Measurements from ENCODE around the gene PPP5C.

PPP5C gene

GRCh38 chr19:46337487-46337886 lies 9.4 kb upstream of the PPP5C start:
- DNase-seq: no peak

- DNase-seq: no peak
Measured at GRCh38 chr19:46339446-46339845, 7.4 kb upstream of the PPP5C start.

DNA sequence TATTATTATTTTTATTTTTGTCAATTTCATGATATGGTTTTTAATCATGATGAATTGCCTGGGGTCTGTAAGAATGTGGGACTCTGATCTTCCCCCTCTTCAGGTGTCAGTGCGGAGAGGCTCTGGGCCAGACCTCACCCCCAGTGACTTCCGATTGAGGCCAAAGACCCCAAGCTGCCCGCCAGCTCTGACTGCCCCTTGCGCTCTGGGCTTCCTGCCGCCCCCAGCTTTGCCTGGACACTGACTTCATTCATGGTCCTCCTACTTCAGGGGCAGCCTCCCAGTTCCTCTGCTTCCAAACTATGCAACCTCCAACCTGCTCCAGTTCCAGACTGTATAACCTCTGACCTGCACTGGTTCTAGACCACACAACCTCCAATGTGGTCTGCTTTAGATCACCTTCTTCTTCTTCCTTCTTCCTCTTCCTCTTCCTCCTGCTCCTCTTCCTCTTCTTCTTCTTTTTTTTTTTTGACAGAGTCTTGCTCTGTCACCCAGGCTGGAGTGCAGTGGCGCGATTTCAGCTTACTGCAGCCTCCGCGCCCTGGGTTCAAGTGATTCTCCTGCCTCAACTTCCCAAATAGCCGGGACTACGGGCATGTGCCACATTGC lies 6.7 kb upstream of the PPP5C start:
- no peak for DNase-seq

- no peak for DNase-seq
Measured at GRCh38 chr19:46341937-46342336, 5.0 kb upstream of the PPP5C start.

DNA sequence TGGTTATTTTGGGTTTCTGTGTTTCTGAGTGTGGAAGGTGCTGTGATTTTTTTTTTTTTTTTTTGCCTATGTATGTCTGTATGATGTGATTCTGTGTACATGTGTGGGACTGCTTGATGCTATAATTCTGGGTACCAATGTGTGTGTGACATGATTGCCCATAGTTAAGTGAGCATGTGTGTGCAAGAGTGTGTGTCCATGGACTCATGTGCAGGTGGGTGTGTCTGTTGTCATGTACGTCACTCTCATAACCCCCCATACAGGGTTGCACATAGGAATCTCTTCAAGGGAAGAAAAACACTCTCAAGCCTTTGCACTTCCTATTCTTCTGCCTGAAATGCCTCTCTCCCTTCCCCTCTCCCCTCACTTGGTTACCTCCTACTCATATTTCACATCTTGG lies 2.5 kb upstream of the PPP5C start:
- no peak for DNase-seq

- DNase-seq: no peak
Measured at GRCh38 chr19:46345157-46345556, 1.7 kb upstream of the PPP5C start.

GRCh38 chr19:46347572-46347883 lies 641 bp downstream of the PPP5C start:
- no peak for DNase-seq

GRCh38 chr19:46347985-46348384 lies 1.1 kb downstream of the PPP5C start:
- no peak for DNase-seq

DNA sequence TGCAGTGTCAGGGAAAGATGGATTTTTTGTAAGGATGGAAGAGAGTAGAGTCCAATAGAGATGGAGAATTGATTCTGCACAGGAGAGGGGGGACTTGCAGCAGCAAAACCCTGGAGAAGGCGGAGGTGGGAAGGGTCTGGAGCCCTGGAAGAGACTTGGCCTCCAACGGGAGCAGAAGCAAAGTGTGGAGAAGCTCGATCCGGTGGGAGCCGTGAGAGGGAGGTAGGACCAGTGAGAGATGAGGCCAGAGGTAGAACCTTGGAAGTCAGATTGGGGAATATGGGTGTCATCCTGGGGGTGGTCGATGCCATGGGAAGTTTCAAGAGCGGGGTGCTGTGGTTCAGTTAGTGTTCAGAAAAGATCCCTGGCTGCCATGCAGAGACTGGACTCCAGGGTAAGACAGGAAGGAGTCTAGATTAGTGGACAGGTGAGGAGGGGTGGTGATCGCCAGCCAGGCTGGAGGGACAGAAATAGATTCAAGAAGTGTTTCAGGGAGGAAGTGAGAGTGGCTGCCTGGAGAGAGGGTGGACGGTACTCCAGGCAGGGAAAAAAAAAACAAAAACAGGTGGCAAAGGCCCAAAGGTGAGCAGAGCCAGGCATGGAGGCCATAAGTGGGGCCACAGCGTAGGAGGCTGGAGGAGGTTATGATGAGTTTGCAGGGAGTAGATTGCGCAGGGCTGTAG lies 2.6 kb downstream of the PPP5C start:
- no peak for DNase-seq

DNA sequence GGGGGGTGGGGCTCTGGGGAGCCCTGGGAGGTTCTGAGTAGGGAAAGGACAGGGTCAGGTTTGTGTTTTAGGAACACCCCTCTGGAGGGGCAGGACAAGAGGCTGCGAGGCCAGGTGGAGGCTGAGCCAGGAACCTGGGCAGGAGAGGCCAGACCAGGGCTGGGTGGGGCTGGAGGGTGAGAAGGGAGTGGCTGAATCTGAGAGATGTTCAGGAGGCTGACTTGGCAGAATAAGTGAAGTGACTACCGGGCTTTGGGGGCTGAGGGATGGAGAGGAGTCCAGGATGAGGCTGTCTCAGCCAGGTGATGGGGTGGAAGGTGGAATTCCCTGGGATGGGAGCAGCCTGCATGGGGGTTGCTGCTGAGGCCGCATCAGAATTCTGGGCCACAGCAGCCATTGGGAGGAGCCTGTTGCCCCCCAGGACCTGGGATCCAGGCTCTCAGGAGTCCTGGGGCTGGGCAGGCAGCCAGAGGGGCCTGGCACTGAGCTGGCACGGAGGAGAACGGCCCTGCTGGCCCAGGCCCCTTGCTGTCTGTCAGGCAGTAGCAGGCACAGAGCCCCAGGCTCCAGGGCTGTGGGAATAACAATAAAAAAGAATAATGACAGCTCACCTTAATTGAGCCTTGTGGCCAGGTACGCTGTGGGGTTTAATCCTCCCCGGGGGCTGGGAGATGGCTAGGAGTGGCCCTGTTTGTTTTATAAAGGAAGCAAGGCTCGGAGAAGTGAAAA lies 3.3 kb downstream of the PPP5C start:
- DNase-seq: peak; percentile 55

- no peak for DNase-seq
Measured at GRCh38 chr19:46350758-46351159, 3.9 kb downstream of the PPP5C start.

DNA sequence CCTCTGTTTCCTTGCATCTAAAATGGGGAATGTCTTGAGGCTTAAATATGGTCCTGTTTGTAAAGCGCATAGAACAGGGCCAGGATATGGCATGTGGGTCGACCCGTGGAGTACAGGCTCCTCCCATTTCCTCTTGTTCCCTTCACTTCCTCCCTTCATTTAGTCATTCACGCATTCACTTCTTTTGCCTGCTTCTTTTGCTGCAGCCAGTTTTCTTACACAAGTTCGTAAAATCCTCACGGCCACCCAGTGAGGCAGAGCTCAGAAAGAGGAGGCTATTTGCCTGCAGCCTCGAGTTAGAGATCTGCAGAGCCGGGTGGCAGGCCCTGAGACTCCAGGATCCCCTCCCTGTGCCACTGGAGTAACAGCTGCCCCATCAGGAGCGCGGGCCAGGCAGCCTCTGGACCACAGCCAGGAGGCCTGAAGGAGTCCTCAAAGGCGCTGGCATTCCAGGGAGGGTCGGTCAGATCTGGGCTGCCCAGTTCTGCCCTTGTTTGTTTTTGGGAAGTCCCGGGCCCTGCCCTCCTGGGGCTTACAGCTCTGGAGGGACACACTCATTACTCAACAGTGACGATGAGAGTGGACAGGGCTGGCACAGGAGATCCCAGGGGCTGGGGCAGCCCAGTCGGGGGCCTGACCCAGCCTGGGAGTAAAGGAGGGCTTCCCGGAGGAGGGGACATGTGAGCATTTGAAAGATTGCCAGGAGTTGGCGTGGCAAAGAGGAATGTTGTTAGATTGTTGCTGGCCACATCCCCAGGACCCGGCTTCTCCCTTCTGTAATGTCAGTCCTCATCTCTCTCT lies 4.6 kb downstream of the PPP5C start:
- DNase-seq: peak; percentile 33

- no peak for DNase-seq
Measured at GRCh38 chr19:46353730-46354528, 7.0 kb downstream of the PPP5C start.

DNA sequence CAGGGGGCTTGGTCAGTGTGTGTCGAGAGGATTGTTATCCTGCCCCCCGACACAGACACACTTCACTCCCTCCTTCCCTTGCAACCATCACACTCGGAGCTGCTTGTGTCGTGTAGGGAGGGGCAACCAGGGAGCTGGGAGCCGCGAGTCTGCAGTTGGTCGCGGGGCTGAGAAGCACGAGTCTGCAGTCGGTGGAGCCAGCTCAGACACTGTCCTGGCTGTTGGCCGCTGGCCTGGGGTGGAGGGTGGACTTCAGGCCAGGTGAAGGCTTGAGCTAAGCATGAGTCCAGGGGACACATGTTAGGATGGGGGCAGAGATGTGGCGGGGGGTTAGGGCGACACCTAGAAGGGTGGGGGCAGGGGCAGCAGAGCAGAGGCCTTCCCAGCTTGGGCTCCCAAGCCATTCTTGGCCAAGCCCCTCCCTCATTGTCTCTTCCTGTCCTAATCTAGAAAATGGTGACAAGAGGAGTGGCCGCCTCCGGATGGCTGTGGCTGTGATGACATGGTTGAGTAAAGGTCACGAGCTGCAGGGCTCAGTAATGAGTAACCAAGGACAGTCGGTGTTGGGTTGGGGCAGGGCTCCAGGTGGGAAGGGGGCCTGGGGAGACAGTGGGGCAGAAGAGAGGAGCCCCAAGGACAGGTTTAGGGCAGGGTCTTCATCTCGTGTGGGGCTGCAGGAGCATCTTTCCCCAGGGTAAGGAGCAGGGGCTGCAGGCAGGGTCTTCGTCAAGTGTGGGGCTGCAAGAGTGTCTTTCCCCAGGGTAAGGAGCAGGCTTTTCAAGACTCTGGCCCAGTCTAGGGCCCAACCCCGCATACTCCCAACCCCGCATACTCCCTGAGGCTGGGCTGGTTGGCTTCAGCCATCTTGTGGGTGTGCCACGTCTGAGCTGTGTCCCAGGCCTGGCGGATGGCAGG lies 8.6 kb downstream of the PPP5C start:
- DNase-seq: no peak

GRCh38 chr19:46356149-46357055 lies 9.5 kb downstream of the PPP5C start:
- DNase-seq: no peak

- no peak for DNase-seq
Measured at GRCh38 chr19:46357846-46358583, 11.1 kb downstream of the PPP5C start.

DNA sequence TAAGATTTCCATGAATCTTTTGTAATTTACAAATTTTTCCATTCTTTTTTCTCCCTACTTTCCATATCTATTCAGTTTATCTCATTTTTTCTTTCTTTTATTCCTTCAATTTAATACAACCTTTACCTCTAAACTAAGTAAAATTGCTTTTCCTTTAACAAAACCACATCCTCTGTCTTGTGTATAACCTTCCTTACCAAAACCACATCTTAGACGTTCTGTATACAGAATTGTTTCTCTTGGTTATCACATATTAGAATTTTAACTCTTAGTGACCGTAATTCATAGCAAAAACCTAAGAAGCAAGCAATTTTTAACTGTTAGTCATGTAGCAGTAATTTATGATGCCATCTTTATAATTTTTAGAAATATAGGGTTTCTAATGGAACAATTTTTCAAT lies 15.0 kb downstream of the PPP5C start:
- DNase-seq: no peak

- DNase-seq: no peak
Measured at GRCh38 chr19:46364359-46364758, 17.5 kb downstream of the PPP5C start.

DNA sequence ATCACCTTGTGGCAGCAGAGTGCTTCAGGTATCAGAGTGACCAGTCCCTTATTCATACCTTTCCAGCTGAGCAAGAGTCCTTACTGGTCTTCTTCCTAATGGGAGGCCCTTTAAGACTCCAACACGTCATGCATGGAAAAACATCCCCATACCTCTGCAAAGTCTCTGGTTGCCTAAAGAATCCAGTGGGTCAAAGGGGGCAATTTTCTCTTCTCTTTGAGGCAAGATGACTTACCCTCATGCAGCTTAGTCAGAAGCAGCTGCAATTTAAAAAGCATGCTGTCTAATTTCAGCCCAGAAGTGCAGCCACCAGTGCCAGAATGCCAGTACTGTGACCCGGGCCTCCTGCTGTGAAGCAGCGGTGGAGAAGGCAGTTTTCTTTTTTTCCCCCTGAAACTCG lies 18.7 kb downstream of the PPP5C start:
- DNase-seq: no peak
